GM15510 (cell line): Measurements from ENCODE around the gene CRYBG2.

ENCODE experiments used
- POLR2A ChIP-seq: IDR thresholded peaks from 3 replicates; pipeline ENCODE4 v1.6.1; 2011; ENCODE audit warnings: borderline replicate concordance; ENCODE audit not compliant: insufficient read length; ENCODE audit errors: extremely low read depth

The CRYBG2 gene

DNA sequence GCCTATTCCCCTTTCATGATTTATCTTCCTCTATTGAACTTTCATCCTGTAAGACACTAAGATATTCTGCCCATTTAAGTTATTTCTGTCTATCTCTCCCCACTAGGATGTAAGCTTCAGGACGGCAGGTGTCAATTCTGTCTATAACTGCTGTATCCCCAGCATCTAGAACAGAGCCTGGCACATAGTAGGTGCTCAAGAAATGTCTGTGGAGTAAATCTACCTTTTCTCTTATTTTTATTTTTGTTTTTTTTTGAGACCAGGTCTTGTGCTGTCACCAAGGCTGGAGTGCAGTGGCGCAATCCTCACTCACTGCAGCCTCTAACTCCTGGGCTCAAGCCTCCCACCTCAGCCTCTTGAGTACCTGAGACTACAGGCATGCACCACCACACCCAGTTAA is 30.5 kb downstream of the CRYBG2 start:
- no peak for TF ChIP-seq POLR2A

DNA sequence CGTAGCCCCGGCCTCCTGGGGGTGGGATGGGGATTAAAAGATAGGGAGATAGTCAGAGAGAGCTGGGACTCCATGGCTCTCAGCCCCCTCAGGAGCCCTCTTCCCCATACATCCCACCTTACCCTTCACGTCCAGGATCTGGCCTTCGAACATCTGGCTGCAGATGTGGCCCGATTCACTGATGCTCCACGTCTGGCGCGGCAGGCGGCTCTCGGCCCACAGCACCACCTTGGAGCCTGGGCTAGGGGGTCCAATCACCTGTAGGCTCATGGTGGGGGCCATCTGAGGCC is 31.9 kb downstream of the CRYBG2 start:
- no peak for TF ChIP-seq POLR2A

DNA sequence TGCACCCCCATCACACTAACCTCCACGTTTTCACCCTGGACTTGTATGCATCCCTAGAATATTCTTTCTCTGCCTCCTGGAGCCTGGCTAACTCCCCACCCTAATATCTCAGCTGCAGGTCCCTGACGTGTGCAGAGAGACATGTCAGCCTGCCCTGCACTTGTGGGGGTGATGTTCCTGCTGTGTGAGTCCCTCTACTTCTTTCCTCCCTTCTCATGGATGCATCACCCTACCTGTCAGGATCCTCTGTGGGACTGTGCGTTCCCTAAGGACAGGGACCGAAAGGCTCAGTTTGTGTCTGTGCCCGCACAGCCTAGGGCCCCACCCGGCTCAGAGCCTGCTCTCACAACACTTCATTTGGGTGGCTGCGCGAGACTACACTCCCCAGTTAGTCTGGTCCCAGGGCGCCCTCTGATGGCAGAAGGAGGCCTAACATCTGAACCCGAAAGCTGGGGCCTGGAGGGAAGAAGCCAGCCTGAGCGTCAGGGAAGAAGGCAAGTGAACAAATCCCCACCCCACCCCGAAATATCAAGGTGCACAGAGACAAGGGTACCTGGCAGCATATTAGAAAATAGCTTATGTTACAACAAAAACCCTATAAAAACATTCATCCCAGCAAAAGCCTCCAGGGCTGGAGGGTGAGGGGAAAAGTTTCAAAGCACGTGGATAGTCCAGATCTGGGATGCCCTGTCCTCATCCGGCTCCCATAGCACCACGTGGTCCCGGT is 32.5 kb downstream of the CRYBG2 start:
- TF ChIP-seq POLR2A, result no peak

DNA sequence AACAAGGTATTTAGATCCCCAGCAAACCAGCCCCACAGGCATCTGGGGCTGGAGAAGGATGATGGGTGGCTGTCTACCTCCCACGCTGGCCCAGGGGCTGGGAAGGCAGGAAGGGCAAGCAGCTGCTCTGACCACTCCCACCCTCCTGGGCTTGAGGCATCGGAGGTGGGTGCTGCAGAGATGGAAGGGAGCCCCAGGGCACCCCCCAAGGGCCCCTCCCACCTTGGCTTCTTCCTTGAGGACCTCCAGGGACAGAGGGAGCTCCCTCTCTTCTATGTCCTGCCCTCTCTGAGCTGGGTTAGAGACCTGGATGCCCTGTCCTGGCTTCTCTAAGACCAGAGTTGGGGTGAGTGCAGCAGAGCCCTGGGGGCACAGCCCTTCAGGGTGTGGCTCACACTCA is 33.0 kb downstream of the CRYBG2 start:
- no peak for TF ChIP-seq POLR2A

DNA sequence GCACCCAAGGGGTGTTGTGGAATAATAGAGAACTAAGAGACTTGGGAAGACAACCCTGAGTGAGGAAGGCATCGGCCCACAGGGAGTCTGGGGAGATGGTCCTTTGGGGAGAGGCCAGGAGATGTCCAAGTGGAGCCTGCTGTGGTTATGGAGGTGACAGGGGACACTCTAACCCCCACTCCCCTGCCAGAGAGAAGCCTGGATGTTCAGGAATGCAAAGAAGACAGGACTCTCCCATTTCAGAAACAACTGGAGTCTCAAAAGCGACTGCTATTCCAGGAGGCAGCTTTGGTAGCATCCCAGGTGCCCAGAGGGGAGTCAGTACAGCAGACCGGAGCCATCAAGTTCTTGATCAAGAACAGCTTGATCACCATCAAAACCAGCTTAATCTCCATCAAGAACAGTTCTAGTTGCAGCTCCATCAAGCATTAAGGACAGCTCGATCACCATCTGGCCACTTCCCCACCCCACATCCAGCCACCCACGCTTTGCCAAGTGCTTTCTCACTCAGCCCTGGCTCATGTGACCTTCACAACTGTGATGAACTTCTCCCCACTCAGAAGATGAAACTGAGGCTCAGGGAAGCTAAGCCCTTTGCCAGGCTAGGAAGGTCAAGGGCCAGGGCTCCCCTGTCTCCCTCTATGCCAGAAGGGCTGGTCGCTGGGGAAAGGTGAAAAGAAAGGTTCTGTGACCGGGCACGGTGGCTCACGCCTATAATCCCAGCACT is 35.4 kb downstream of the CRYBG2 start:
- TF ChIP-seq POLR2A, result peak; percentile 50

DNA sequence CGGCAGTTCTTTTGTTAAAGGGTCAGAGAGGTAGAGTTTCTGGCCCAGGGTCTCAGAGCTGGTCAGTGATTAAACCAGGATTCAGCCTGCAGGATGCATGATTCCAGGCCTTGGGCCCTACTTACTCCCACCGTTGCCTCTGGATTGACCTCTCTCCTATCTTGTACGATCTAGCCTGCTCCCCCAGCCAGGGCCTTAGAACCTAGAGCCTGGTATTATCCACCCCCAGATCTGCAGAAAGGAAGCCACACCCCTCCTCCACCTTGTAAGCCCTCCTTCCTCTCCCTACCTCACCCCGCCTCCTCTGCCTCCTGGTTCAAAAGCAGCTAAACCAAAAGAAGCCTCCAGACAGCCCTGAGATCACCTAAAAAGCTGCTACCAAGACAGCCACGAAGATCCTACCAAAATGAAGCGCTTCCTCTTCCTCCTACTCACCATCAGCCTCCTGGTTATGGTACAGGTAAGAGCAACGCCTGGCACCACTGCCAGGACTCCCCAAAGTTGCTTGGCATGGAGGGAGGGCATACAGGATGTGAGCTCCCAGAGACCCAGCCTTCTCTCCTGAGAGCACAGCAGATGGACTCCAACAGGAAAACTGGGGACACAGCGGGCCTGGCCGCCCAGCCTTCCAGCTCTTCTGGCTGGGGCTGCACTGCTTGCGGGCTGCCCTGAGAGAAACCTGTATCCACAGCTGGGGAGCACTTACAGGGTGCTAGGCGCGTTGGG is 36.2 kb downstream of the CRYBG2 start, which contains the start of gene CD52:
CD52 (plus strand) TSS at position 347 of the 726 bp plus-strand sequence; CDS start at position 407, 60 bp downstream.
- peak; percentile 82 for TF ChIP-seq POLR2A

DNA sequence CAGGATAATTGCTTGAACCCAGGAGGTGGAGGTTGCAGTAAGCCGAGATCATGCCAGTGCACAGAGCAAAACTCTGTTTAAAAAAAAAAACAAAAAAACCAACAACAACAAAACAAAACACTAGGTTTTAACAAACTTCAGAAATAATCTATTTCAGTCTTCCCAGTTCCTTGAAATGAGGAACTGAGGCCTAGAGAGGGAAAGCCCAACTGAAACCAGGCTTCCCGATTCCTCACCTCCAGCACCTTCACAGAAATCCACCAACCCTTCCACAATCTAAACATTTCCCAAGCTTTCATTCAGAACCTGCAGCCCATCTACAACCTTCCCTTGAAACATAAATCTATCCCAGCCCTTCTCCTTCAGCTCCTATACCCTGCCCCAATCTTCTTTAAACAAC is 36.8 kb downstream of the CRYBG2 start:
- no peak for TF ChIP-seq POLR2A

DNA sequence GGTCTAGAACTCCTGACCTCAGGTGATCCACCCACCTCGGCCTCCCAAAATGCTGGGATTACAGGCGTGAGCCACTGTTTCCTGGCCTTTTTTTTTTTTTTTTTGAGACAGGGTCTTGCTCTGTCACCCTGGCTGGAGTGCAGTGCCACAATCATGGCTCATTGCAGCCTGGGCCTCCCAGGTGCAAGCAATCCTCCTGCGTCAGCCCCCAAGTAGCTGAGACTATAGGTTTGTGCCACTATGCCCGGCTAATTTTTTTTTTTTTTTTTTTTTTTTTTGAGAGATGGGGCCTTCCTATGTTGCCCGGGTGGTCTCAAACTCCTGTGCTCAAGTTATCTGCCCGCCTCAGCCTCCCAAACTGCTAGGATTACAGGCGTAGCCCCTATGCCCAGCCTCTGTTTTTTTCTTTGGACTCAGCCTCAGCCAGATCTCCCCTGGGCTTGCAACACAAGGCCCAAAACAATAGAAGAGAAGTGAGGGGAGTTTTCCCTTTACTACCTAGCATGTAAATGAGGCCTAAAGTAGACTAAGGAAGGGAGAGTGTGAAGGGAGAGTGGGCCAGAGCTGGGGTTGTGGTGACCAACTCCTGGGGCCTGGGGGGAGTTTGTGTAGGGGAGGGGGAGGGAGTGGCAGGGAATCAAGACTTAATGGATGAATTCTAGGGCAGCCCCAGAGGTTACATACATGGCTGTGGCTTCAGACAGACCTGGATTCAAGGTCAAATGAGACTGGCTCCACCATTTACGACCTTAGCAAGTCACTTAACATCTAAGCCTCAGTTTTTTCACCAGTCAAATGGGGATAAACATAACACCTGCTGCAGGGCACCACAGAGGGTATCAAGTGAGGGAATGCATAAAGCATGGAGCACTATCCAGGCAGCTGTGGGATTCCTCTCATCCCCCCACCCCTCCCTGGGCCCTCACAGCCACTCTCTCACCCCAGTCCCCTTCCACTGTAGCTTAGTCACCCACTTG is 37.8 kb downstream of the CRYBG2 start:
- TF ChIP-seq POLR2A, result no peak

DNA sequence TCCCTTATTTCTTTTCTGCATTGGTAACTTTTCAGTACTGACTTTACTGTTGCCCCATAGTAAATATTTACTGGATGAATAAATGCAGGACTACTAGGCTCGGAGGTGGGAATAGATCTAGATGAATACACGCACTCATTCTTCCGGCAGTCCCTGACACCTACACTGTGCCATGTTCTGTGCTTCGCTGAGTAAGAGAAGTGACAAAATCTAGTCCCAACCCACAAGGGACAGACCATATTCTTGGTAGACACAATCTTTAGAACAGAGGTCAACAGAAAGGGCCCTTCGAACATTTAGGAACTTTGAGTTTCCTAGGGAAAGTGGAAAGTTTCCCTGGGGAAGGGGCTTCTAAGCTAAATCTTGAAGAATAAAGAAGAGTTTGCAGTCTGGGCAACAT is 39.4 kb downstream of the CRYBG2 start:
- TF ChIP-seq POLR2A, result no peak

DNA sequence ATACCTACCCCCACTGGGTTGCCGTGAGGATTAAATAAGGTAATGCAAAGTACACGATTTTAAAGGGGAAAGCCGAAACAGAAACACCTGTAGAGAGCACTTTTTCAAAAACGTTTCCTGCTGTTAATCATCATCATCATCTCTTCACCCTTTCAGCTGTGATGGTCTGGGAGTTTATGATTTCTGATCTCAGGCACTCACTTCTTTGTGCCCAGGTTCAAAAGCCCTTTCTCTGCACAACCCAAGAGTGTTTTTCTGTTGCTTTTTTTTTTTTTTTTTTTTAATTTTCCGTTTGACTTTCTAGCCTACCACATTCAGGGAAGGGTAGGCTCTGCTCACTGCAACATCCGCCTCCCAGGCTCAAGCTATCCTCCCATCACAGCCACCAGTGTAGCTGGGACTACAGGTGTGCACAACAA is 46.6 kb downstream of the CRYBG2 start:
- no peak for TF ChIP-seq POLR2A

DNA sequence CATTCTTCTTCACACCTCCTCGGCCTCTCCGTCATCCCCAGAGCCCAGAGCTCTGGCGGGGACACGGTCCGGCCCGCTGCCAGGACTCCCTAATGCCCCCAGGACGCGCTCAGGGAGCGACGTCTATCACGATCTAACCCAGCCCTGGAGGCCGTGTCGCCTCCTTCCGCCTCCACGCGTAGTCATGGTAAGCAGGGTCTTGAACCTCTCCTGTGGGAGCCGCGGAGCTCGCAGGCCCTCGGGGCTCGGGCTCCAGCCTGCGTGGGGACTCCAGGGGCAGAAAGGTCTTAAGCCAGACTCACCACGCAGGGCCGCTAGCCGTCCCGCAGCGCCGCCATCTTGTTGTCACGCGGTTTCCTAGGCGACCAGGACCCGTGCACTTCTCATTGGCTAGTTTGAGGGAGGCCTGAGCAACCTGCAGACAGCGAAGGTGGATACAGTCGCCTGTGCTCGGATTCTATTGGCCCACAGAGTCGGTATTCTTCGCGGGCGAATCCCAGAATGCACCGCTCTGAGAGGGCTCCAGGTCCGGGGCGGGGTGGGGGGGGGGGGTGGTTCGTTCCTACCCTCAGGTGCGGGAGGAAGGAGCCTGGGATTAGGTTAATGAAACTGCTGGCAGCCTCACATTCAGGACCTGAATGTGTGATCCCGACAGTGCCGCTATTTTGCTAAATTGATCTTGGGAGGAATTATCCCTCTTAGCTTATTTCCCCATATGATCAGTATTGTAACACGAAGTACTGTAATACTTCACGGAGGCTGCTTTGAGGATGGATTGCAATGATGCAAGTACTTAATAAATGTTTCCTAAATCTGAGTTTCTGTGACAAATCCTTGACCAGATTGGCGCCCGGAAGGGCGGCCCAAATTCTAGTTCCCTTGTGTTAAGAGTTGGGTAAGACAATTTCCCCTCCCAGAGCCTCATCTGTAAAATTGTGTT is 47.4 kb downstream of the CRYBG2 start, which contains the start of gene UBXN11:
UBXN11 (minus strand) TSS at position 347 of the 940 bp plus-strand sequence. CDS start 3,753 bp downstream, outside the sequence.
- peak; percentile 34 for TF ChIP-seq POLR2A

DNA sequence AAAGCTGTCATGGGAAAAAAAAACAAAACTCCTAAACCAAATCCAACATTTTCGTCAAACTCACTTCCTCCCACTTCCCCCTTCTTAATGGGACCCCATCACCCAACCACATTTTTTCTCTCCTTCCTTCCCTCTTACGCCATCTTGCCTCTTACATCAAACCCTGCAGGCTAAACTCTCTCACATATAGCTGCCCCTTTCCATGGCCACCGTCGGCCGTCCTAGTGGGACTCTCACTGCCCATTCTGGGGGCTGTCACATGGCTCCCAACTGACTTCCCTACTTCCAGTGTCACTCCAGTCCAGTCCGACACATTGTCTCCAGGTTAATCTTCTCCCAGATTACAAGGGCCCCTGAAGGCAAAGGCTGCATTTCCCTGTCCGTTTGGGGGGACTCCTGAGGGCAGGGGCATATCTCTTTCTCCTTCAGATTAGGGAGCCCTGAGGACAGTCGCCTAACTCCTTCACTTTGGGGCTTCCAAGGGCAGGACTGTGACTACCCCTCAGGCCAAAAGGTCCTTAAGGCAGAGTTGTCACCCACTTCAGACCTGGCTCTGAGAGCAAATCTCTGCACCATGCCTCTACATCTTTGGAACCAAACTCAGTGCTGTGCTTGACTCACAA is 48.2 kb downstream of the CRYBG2 start:
- TF ChIP-seq POLR2A, result no peak
